IMR-90 (cell line): ENCODE results near the gene ALOXE3. TPM values are rescaled to one million over a fixed set of nuclear protein-coding genes. Genes with fewer than 3 reads are reported as not detected.

ENCODE experiments used
- ATAC-seq: fragments of 200-7000 bp; cut with Tn5 transposase; 2 replicates; pipeline ENCODE4 v1.9.1; 2020; ENCODE audit warnings: low read depth, mild to moderate bottlenecking, moderate library complexity
- BruUV-seq: library from RNA; stranded (reverse); fragments of 400-500 nt; replicated peaks from 2 replicates; lab custom pipeline; 2021; lab: Mats Ljungman, UMichigan
- CTCF ChIA-PET: fragments of 300-600 bp; formaldehyde crosslinking; extraction: SDS; loops from one replicate; lab custom pipeline; 2021; ENCODE audit warnings: antibody characterized with exemption; lab: Yijun Ruan, JAX
- POLR2A ChIA-PET: fragments of 300-600 bp; sonication (Branson Sonifier 250); formaldehyde crosslinking; loops from one replicate; lab custom pipeline; 2022; ENCODE audit warnings: antibody characterized with exemption; ENCODE audit not compliant: unreplicated experiment; lab: Charles Lee
- DNase-seq: peaks from one replicate; pipeline ENCODE4 v3.0.0; 2013
- H2AFZ ChIP-seq: replicated peaks from 2 replicates; pipeline ENCODE3; 2013; ENCODE audit warnings: low read length, mild to moderate bottlenecking; ENCODE audit not compliant: poor library complexity
- H2AK5ac ChIP-seq: 2 replicates; pipeline ENCODE4 v1.6.1; 2013; ENCODE audit warnings: low read depth, low read length, inconsistent platforms
- H2AK9ac ChIP-seq: replicated peaks from 2 replicates; pipeline ENCODE3; 2013; ENCODE audit warnings: mild to moderate bottlenecking, low read depth, low read length, moderate library complexity; ENCODE audit not compliant: poor library complexity
- H2BK120ac ChIP-seq: 2 replicates; pipeline ENCODE4 v1.6.1; 2013; ENCODE audit warnings: low read depth, low read length, inconsistent platforms
- H2BK15ac ChIP-seq: 3 replicates; pipeline ENCODE4 v1.6.1; 2013; ENCODE audit warnings: low read depth, low read length, inconsistent platforms
- H2BK20ac ChIP-seq: 2 replicates; pipeline ENCODE4 v1.6.1; 2013; ENCODE audit warnings: low read depth, mild to moderate bottlenecking, inconsistent platforms, low read length, moderate library complexity
- H2BK5ac ChIP-seq: 2 replicates; pipeline ENCODE4 v1.6.1; 2013; ENCODE audit warnings: mild to moderate bottlenecking, low read depth, low read length, inconsistent platforms; ENCODE audit not compliant: poor library complexity, severe bottlenecking
- H3K14ac ChIP-seq: replicated peaks from 2 replicates; pipeline ENCODE4 v1.6.1; 2013; ENCODE audit warnings: low read depth, low read length, inconsistent platforms
- H3K18ac ChIP-seq: 2 replicates; pipeline ENCODE4 v1.6.1; 2013; ENCODE audit warnings: low read depth, low read length, control low read depth
- H3K23ac ChIP-seq: 2 replicates; pipeline ENCODE4 v1.6.1; 2013; ENCODE audit warnings: low read depth, low read length, inconsistent platforms
- H3K27ac ChIP-seq: 2 replicates; pipeline ENCODE4 v1.5.1; 2013; ENCODE audit warnings: mild to moderate bottlenecking, control low read depth, low read length; ENCODE audit not compliant: insufficient read depth
- H3K27me3 ChIP-seq: 2 replicates; pipeline ENCODE4 v1.6.1; 2013; ENCODE audit warnings: low read length; ENCODE audit not compliant: control insufficient read depth, insufficient read depth
- H3K36me3 ChIP-seq: 2 replicates; pipeline ENCODE4 v1.6.1; 2013; ENCODE audit warnings: low read length, mixed read lengths; ENCODE audit not compliant: control insufficient read depth, insufficient read depth
- H3K4ac ChIP-seq: 2 replicates; pipeline ENCODE4 v1.6.1; 2013; ENCODE audit warnings: low read depth, low read length, inconsistent platforms
- H3K4me1 ChIP-seq: 2 replicates; pipeline ENCODE4 v1.6.1; 2013; ENCODE audit warnings: low read length, mixed read lengths; ENCODE audit not compliant: control insufficient read depth, insufficient read depth
- H3K4me2 ChIP-seq: 2 replicates; pipeline ENCODE4 v1.6.1; 2013; ENCODE audit warnings: low read depth, mild to moderate bottlenecking, control low read depth, low read length, moderate library complexity
- H3K4me3 ChIP-seq: 2 replicates; pipeline ENCODE4 v1.5.1; 2013; ENCODE audit warnings: low read depth, mild to moderate bottlenecking, control low read depth, low read length, moderate library complexity; ENCODE audit not compliant: insufficient read depth
- H3K56ac ChIP-seq: 2 replicates; pipeline ENCODE4 v1.6.1; 2013; ENCODE audit warnings: low read length, inconsistent platforms; ENCODE audit not compliant: insufficient read depth; ENCODE audit errors: extremely low read depth
- H3K79me1 ChIP-seq, 2 experiments: 2 replicates each; pipeline ENCODE4 v1.6.1; 2013; ENCODE audit warnings: low read length in 2 of 2, inconsistent platforms in 1 of 2, low read depth in 1 of 2
- H3K9ac ChIP-seq: 2 replicates; pipeline ENCODE4 v1.6.1; 2013; ENCODE audit warnings: low read depth, low read length, control low read depth
- H3K9me1 ChIP-seq: 2 replicates; pipeline ENCODE4 v1.6.1; 2013; ENCODE audit warnings: low read length, inconsistent platforms; ENCODE audit not compliant: insufficient read depth
- H3K9me3 ChIP-seq: 2 replicates; pipeline ENCODE4 v1.6.1; 2013; ENCODE audit warnings: low read length; ENCODE audit not compliant: control insufficient read depth, insufficient read depth
- H4K20me1 ChIP-seq: 2 replicates; pipeline ENCODE4 v1.6.1; 2013; ENCODE audit warnings: low read length, inconsistent platforms; ENCODE audit not compliant: insufficient read depth
- H4K5ac ChIP-seq: 2 replicates; pipeline ENCODE4 v1.6.1; 2013; ENCODE audit warnings: mild to moderate bottlenecking, low read depth, low read length, control low read depth
- H4K8ac ChIP-seq, 2 experiments: 2 replicates each; pipeline ENCODE4 v1.6.1; 2013; ENCODE audit warnings: low read depth in 2 of 2, low read length in 2 of 2, control low read depth in 1 of 2, inconsistent platforms in 1 of 2
- H4K91ac ChIP-seq: 2 replicates; pipeline ENCODE4 v1.6.1; 2013; ENCODE audit warnings: low read depth, low read length, inconsistent platforms; ENCODE audit not compliant: insufficient read depth
- BHLHE40 ChIP-seq: fragments of 150-350 bp; IDR thresholded peaks from 2 replicates; pipeline ENCODE4 v1.6.1; 2016; ENCODE audit warnings: mild to moderate bottlenecking, low read depth, low read length
- FOS ChIP-seq: fragments of 150-350 bp; IDR thresholded peaks from 2 replicates; pipeline ENCODE4 v1.6.1; 2016; ENCODE audit warnings: low read depth, low read length
- RAD21 ChIP-seq: IDR thresholded peaks from 2 replicates; pipeline ENCODE4 v1.6.1; 2012; ENCODE audit warnings: low read length, improper control_type of control experiment
- RCOR1 ChIP-seq: IDR thresholded peaks from 2 replicates; pipeline ENCODE4 v1.6.1; 2012; ENCODE audit warnings: mild to moderate bottlenecking, low read length, improper control_type of control experiment; ENCODE audit not compliant: insufficient replicate concordance
- USF2 ChIP-seq: fragments of 150-350 bp; IDR thresholded peaks from 2 replicates; pipeline ENCODE4 v1.6.1; 2017; ENCODE audit warnings: mild to moderate bottlenecking, antibody characterized with exemption, low read length, low read depth
- WGBS, 2 experiments: methylation state at CpG; one replicate each; pipeline versions ENCODE4 v1.1.5 to v1.1.7; 2013; ENCODE audit warnings: missing lambda C conversion rate in 2 of 2; ENCODE audit not compliant: insufficient read length in 1 of 2; ENCODE audit errors: extremely low coverage in 2 of 2; 5-methylcytosine and 5-hydroxymethylcytosine counted together
- dilution Hi-C: fragments of 300-500 bp; cut with HindIII; formaldehyde crosslinking; loops from one replicate; pipeline ENCODE4 v1.14.3; 2018; ENCODE audit warnings: low sequenced_read_pairs; ENCODE audit not compliant: unreplicated experiment
- in situ Hi-C: fragments of 300-500 bp; cut with MboI; formaldehyde crosslinking; loops from 3 replicates; pipeline ENCODE4 v1.14.3; 2019; ENCODE audit warnings: low sequenced_read_pairs, inconsistent platforms, mixed read lengths
- intact Hi-C: fragments of 100-400 bp; cut with micrococcal nuclease; formaldehyde crosslinking; loops from 2 replicates; pipeline ENCODE4 v1.10.0; 2022
- polyA plus RNA-seq, 3 experiments: library from polyadenylated mRNA; depleted of rRNA; stranded (reverse); fragments of >200 nt; gene quantifications; 2 replicates each; pipeline ENCODE4 v1.2.3, GENCODE V29; 2012; ENCODE audit warnings: low replicate concordance in 1 of 3
- total RNA-seq: library from RNA; depleted of rRNA; stranded (reverse); fragments of >200 nt; gene quantifications from 2 replicates; pipeline ENCODE4 v1.2.3, GENCODE V29; 2012

The ALOXE3 gene
- total and polyA plus RNA-seq, 2 of the 4 experiments (the other 2 are of a cell fraction), result under 0.01 to 0.26 TPM

- no peak overlapping the region for H4K91ac ChIP-seq
- H3K79me1 ChIP-seq, result peaks cover 10 to 14% of the 10 kb centered on the region in 2 experiments
- no peak overlapping the region; the same call in 1 of the 2 replicates for H2AK5ac ChIP-seq
- no peak overlapping the region for H2BK120ac ChIP-seq
- in situ Hi-C loops (loop anchor here (25.0 kb wide), 1 partner anchor 929 kb away; the partner anchor contains the start of genes DVL2, GABARAP and PHF23), intact Hi-C loops (no loop called here), dilution Hi-C loops (no loop called here)
- no peak overlapping the region for H3K27ac ChIP-seq
- H3K4me2 ChIP-seq, result no peak overlapping the region
- H3K9ac ChIP-seq, result no peak overlapping the region
- H3K4me1 ChIP-seq, result peaks cover 19% of the 10 kb centered on the region
- H4K8ac ChIP-seq, result no peak overlapping the region
- peaks cover 4% of the 10 kb centered on the region for H4K20me1 ChIP-seq
- H2BK5ac ChIP-seq, result no peak overlapping the region
- WGBS, 2 experiments, result 83% methylated on average over 3 of the region's 6 CpGs; no CpG with 5 or more reads in 1 of the 2 experiments
- no peaks in the 10 kb centered on the region for H3K9me3 ChIP-seq
- no peak overlapping the region for H2AFZ ChIP-seq
- H3K56ac ChIP-seq, result no peak overlapping the region
- no peak overlapping the region for H3K4me3 ChIP-seq
- no peak overlapping the region for H2AK9ac ChIP-seq
- ChIA-PET CTCF (no interaction called here), POLR2A (no interaction called here)
- H3K18ac ChIP-seq, result no peak overlapping the region
- H2BK15ac ChIP-seq, result no peak overlapping the region
- H3K9me1 ChIP-seq, result peaks cover 5% of the 10 kb centered on the region
- H3K23ac ChIP-seq, result no peak overlapping the region
- no peaks in the 10 kb centered on the region for H3K36me3 ChIP-seq
- no peaks in the 10 kb centered on the region for H3K27me3 ChIP-seq
- H3K14ac ChIP-seq, result no peak overlapping the region
- DNase-seq (no peak), ATAC-seq (no peak)
- H2BK20ac ChIP-seq, result no peak overlapping the region
- BruUV-seq, result no TSS peak
- no peak overlapping the region for H4K5ac ChIP-seq
- no peak overlapping the region for H3K4ac ChIP-seq
- no peak for TF ChIP-seq RCOR1
- no peak for TF ChIP-seq BHLHE40
- TF ChIP-seq USF2, result no peak
- no peak for TF ChIP-seq RAD21
- no peak for TF ChIP-seq FOS
These were observed 48.4 kb upstream of the ALOXE3 start for GRCh38 chr17:8166731-8167130.
